PC-3 (cell line): ENCODE data around the gene WNK4.

Source experiments
- EZH2 ChIP-seq: fragments of 300-600 bp; sonication (generic); IDR thresholded peaks from one replicate; pipeline ENCODE4 v1.6.1; 2017; ENCODE audit warnings: antibody characterized with exemption, mild to moderate bottlenecking, low read length; ENCODE audit not compliant: unreplicated experiment
- EZH2phosphoT487 ChIP-seq: fragments of 300-600 bp; sonication (generic); IDR thresholded peaks from 2 replicates; pipeline ENCODE4 v1.6.1; 2018; ENCODE audit warnings: mild to moderate bottlenecking, antibody characterized with exemption, low read length, borderline replicate concordance
- TF ChIP-seq, protein P1 (sequence below): fragments of 300-600 bp; sonication (generic); conservative IDR thresholded peaks from 2 replicates; pipeline ENCODE4 v1.5.1; 2017; ENCODE audit warnings: antibody characterized with exemption, low read depth, mild to moderate bottlenecking, low read length

DNA sequence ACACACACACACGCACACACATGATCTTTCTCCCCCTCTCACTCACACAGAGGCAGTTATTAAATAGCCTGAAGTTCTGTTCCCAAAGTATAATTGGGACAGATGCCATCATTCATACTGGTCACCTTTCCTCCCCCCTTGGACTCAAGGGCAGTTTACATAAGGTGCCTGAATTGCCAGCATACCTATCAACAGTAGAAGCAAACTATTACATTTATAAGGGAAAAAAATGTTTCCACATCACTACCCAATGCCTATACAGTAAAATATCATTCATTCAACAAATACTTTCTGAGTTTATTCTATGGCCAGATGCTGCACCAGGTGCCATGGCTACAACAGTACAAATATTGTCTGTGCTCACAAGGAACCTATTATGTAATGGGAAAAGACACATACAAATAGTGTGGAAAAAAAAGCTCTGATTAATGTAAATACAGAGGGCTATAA, 24.5 kb downstream of the WNK4 start:
- TF ChIP-seq, protein P1, sequence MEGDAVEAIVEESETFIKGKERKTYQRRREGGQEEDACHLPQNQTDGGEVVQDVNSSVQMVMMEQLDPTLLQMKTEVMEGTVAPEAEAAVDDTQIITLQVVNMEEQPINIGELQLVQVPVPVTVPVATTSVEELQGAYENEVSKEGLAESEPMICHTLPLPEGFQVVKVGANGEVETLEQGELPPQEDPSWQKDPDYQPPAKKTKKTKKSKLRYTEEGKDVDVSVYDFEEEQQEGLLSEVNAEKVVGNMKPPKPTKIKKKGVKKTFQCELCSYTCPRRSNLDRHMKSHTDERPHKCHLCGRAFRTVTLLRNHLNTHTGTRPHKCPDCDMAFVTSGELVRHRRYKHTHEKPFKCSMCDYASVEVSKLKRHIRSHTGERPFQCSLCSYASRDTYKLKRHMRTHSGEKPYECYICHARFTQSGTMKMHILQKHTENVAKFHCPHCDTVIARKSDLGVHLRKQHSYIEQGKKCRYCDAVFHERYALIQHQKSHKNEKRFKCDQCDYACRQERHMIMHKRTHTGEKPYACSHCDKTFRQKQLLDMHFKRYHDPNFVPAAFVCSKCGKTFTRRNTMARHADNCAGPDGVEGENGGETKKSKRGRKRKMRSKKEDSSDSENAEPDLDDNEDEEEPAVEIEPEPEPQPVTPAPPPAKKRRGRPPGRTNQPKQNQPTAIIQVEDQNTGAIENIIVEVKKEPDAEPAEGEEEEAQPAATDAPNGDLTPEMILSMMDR: no peak
- TF ChIP-seq EZH2 (no peak), EZH2phosphoT487 (no peak)
